Loucy (cell line): ENCODE results near the gene HIGD2B.
"Not testable (repeated sequence)": the region's sequence is repeated elsewhere in the genome, so short reads cannot be mapped to it uniquely, and the experiment has no call there.

Source experiments
- CTCF ChIP-seq: fragments of 200-600 bp; sonication (generic); conservative IDR thresholded peaks from 2 replicates; pipeline ENCODE4 v1.5.1; 2014; ENCODE audit warnings: mild to moderate bottlenecking, antibody characterized with exemption, low read length
- EZH2phosphoT487 ChIP-seq: fragments of 200-600 bp; IDR thresholded peaks from 2 replicates; pipeline ENCODE4 v1.6.1; 2018; ENCODE audit warnings: antibody characterized with exemption, mild to moderate bottlenecking, moderate library complexity, borderline replicate concordance

GRCh38 chr15:72708551-72709303 lies 22.7 kb upstream of the HIGD2B start:
- not testable (repeated sequence) for TF ChIP-seq CTCF, EZH2phosphoT487
